Measurements from ENCODE around the gene MATN1.

- TF ChIP-seq CTCF (conservative IDR thresholded peaks at IDR 0.05; ENCODE audit: low read length) = no peak
- no peak for TF ChIP-seq EZH2phosphoT487 (IDR thresholded peaks at IDR 0.05; ENCODE audit: borderline replicate concordance, low read depth, low read length)
These were observed 58.0 kb downstream of the MATN1 start for GRCh38 chr1:30665216-30666010.

All from OCI-LY7 (cell line).